SK-N-SH (cell line): ENCODE results near the gene AFF3.

ENCODE experiments used
- CTCF ChIP-seq: fragments of 200-600 bp; sonication (generic); IDR thresholded peaks from 2 replicates; pipeline ENCODE4 v1.6.1; 2017; ENCODE audit warnings: antibody characterized with exemption, mild to moderate bottlenecking, moderate library complexity
- EP300 ChIP-seq, 2 experiments: IDR thresholded peaks; 2 replicates each; pipeline versions ENCODE4 v1.4.0 to v1.6.1; 2012; ENCODE audit warnings: borderline replicate concordance in 1 of 2, low read depth in 1 of 2, low read length in 1 of 2
- FOSL2 ChIP-seq: IDR thresholded peaks from 2 replicates; pipeline ENCODE4 v1.4.0; 2012; ENCODE audit warnings: low read depth, mild to moderate bottlenecking, moderate library complexity, borderline replicate concordance
- FOXM1 ChIP-seq: IDR thresholded peaks from 2 replicates; pipeline ENCODE4 v1.4.0; 2012; ENCODE audit warnings: low read depth, mild to moderate bottlenecking
- JUND ChIP-seq: IDR thresholded peaks from 2 replicates; pipeline ENCODE4 v1.4.0; 2012
- NFIC ChIP-seq: IDR thresholded peaks from 2 replicates; pipeline ENCODE4 v1.4.0; 2012; ENCODE audit warnings: borderline replicate concordance
- NRF1 ChIP-seq: IDR thresholded peaks from 2 replicates; pipeline ENCODE4 v1.6.1; 2012; ENCODE audit warnings: low read depth, mild to moderate bottlenecking, low read length
- PBX3 ChIP-seq: IDR thresholded peaks from 2 replicates; pipeline ENCODE4; 2012
- POLR2AphosphoS5 ChIP-seq: IDR thresholded peaks from 2 replicates; pipeline ENCODE4 v1.6.1; 2012; ENCODE audit warnings: low read depth, low read length
- RFX5 ChIP-seq: IDR thresholded peaks from 2 replicates; pipeline ENCODE4 v1.6.1; 2012; ENCODE audit warnings: mild to moderate bottlenecking, improper control_type of control experiment, low read length
- TAF1 ChIP-seq: IDR thresholded peaks from 2 replicates; pipeline ENCODE4 v1.6.1; 2012; ENCODE audit warnings: low read depth, mild to moderate bottlenecking, low read length, moderate library complexity, borderline replicate concordance
- TEAD4 ChIP-seq: IDR thresholded peaks from 2 replicates; pipeline ENCODE4 v1.4.0; 2012; ENCODE audit warnings: mild to moderate bottlenecking, borderline replicate concordance; ENCODE audit not compliant: insufficient read depth
- USF2 ChIP-seq: fragments of 150-350 bp; IDR thresholded peaks from 2 replicates; pipeline ENCODE4 v1.6.1; 2017; ENCODE audit warnings: antibody characterized with exemption, low read length, low read depth, borderline replicate concordance
- YY1 ChIP-seq: IDR thresholded peaks from 2 replicates; pipeline ENCODE4 v1.4.0; 2012; ENCODE audit warnings: low read depth, mild to moderate bottlenecking

- TF ChIP-seq PBX3 (no peak), FOXM1 (no peak), POLR2AphosphoS5 (no peak), NRF1 (no peak), CTCF (no peak), TEAD4 (no peak), YY1 (no peak), FOSL2 (no peak), EP300 (IDR thresholded peaks at IDR 0.05; ENCODE audit: borderline replicate concordance in 1 of 2, low read depth in 1 of 2, low read length in 1 of 2) (no peak), USF2 (no peak), RFX5 (no peak), TAF1 (no peak), NFIC (no peak), JUND (no peak)
These were observed 227.2 kb downstream of the AFF3 start for GRCh38 chr2:99915108-99915675.
